Measurements from ENCODE around the gene TMEM184B. TPM values are rescaled to one million over a fixed set of nuclear protein-coding genes. Genes with fewer than 3 reads are reported as not detected.

Gene TMEM184B
- total RNA-seq, 2 experiments from 2014 or later, result 24.4 to 26.6 TPM

DNA sequence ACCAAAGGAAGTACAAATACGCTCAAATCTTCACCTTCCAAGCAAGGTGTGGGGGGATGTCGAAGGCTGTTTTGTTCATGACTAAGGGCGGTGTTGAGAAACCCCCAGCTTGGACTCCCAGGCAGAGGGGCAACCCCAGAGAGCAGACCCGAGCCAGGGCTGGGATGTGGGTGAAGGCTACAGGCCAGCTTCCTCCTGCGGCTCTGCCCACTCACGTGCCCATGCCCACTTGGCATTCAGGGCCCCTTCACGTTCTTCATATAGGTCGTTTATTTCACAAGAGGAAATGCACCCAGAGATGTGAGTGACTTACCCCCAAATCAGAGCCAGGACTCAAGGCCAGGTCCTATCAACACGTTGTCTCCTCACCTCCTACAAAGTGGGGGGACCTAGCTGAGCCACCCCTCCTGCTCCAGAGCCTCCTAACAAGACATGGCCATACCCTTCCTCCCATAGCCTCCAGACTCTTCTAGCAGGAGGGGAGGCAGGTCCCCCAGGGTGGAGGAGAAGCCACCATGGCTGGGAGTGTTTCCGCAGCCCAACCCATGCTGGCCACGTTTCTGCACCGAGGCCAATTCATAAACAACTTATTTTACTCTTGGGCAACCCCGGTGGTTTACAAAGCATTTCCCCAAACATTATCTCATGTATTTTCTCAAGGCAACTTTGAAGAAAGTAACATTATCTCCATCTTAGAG, 22.0 kb downstream of the TMEM184B start:
- ChIA-PET POLR2A (no interaction called here), CTCF (no interaction called here)
- Mint-ChIP-seq H3K4me1 (ENCODE audit: low read depth) (no peaks in the 10 kb centered on the region), H3K27me3 (no peaks in the 10 kb centered on the region), H3K4me3 (no peak overlapping the region), H3K9me3 (no peaks in the 10 kb centered on the region), H3K36me3 (peaks cover 15% of the 10 kb centered on the region), H3K27ac (no peak overlapping the region)
- DNase-seq, result no peak
- intact Hi-C loops (cut with micrococcal nuclease), result no loop called here

DNA sequence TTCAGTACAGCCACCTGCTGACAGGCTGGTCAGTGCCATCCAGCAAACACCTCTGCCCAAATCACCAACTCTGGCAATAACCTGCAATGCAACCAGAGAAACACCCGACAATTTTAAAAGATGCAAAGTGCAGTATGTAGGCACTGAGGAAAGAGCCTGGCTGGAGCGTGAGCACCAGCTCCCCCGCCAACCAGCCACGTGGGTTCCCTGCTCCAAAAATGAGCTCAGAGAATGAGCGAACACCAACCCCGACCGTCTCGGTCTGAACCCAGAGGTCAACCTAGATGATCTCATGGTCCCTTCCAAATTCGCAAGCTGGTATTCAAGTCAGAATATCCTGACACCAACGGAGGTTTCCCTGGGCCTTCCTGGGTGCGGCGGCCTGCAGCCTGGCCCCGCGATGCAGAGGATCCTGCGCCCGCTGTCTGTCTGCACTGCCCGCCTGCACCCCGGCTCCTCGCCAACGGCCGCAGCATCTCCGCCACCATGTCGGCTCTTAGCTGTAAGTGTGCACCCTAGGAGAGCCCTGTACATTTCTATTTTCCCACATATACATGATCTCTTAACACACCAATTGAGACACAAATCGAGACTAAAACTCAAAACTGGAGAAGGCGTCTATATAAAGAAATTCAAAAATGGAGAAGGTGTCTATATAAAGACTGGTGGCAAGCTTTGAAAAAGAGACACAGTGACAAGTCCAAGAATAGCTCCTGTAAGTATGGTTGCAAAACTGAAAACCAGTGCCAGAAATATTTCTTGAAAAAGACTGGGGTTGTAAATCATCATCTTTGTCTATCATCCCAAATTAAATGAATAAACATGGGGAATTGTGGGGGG, 22.8 kb downstream of the TMEM184B start:
- CTCF ChIA-PET, result no interaction called here

DNA sequence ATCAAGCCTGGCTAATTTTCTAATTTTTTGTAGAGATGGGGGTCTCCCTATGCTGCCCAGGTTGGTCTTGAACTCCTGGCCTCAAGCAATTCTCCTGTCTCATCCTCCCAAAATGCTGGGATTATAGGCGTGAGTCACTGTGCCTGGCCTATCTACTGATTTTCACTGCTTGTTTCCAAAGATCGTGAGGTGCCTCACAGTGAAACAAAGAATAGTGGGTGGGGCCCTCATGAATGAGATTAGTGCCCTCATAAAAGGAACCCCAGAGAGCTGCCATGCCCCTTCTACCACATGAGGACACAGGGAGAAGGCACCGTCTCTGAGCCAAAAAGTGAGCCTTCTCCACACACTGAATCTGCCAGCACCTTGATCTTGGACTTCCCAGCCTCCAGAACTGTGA, 23.5 kb downstream of the TMEM184B start:
- no peak for DNase-seq
- ChIA-PET POLR2A (no interaction called here), CTCF (interaction anchor here (0.5 to 0.6 kb wide), 2 partner anchors 10 to 28 kb away, joined by 3 to 4 read pairs; no protein-coding TSS in a partner anchor)
- H3K4me1 Mint-ChIP-seq (ENCODE audit: low read depth), result no peaks in the 10 kb centered on the region
- intact Hi-C loops (cut with micrococcal nuclease), result no loop called here
- H3K27ac Mint-ChIP-seq, result no peak overlapping the region
- no peaks in the 10 kb centered on the region for H3K9me3 Mint-ChIP-seq
- peaks cover 15% of the 10 kb centered on the region for H3K36me3 Mint-ChIP-seq
- no peaks in the 10 kb centered on the region for H3K27me3 Mint-ChIP-seq
- H3K4me3 Mint-ChIP-seq, result no peak overlapping the region

More for the DNA sequence above, 22.8 kb downstream of the TMEM184B start:
- Mint-ChIP-seq H3K9me3 (no peaks in the 10 kb centered on the region), H3K27ac (no peak overlapping the region), H3K4me1 (ENCODE audit: low read depth) (no peaks in the 10 kb centered on the region), H3K27me3 (no peaks in the 10 kb centered on the region), H3K36me3 (peaks cover 15% of the 10 kb centered on the region), H3K4me3 (no peak overlapping the region)
- intact Hi-C loops (cut with micrococcal nuclease), result no loop called here
- POLR2A ChIA-PET, result no interaction called here
- no peak for DNase-seq

GRCh38 chr22:38248280-38248679, 24.5 kb downstream of the TMEM184B start:
- no peak overlapping the region for H3K27ac Mint-ChIP-seq
- DNase-seq, result no peak
- POLR2A ChIA-PET, result interaction anchor here (0.6 kb wide), 1 partner anchor 8 kb away, joined by 3 read pairs; no protein-coding TSS in a partner anchor

DNA sequence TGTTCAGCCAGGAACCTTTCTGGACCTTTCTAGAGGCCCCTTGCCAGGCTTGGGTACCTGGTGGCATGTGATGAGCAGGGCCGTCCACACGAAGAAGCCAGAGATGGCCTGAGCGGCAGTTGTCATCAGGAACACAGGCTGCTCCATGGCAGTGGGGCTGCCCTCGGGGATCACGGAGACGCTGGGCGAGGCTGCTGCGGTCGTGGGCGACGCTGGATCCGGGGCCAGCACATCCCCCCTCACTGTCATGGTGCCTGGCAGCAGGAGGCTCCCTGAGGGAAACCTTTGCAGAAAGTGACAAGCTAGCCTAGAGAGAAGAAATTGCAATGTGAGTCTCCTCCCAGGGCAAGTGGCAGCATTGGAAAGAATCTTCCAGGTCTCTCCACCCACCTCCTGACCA, 25.1 kb downstream of the TMEM184B start:
- DNase-seq, result no peak
- Mint-ChIP-seq H3K4me3 (no peak overlapping the region), H3K36me3 (peaks cover 15% of the 10 kb centered on the region), H3K4me1 (ENCODE audit: low read depth) (no peaks in the 10 kb centered on the region), H3K27ac (no peak overlapping the region), H3K9me3 (no peaks in the 10 kb centered on the region), H3K27me3 (no peaks in the 10 kb centered on the region)
- ChIA-PET POLR2A (no interaction called here), CTCF (interaction anchor here (1.3 kb wide), 1 partner anchor 18 kb away, joined by 4 read pairs; no protein-coding TSS in a partner anchor)
- intact Hi-C loops (cut with micrococcal nuclease), result no loop called here

More at GRCh38 chr22:38248280-38248679, 24.5 kb downstream of the TMEM184B start:
- CTCF ChIA-PET, result interaction anchor here (1.3 kb wide), 1 partner anchor 18 kb away, joined by 4 read pairs; no protein-coding TSS in a partner anchor
- H3K36me3 Mint-ChIP-seq, result peaks cover 15% of the 10 kb centered on the region
- intact Hi-C loops (cut with micrococcal nuclease), result no loop called here
- no peaks in the 10 kb centered on the region for H3K27me3 Mint-ChIP-seq
- H3K4me1 Mint-ChIP-seq (ENCODE audit: low read depth), result no peaks in the 10 kb centered on the region
- H3K4me3 Mint-ChIP-seq, result no peak overlapping the region
- H3K9me3 Mint-ChIP-seq, result no peaks in the 10 kb centered on the region

- intact Hi-C loops (cut with micrococcal nuclease), result no loop called here
- peaks cover 15% of the 10 kb centered on the region for H3K36me3 Mint-ChIP-seq
- no peaks in the 10 kb centered on the region for H3K9me3 Mint-ChIP-seq
- no peak overlapping the region for H3K4me3 Mint-ChIP-seq
- DNase-seq, result no peak
- no peaks in the 10 kb centered on the region for H3K4me1 Mint-ChIP-seq (ENCODE audit: low read depth)
- H3K27ac Mint-ChIP-seq, result no peak overlapping the region
- ChIA-PET CTCF (no interaction called here), POLR2A (no interaction called here)
- H3K27me3 Mint-ChIP-seq, result no peaks in the 10 kb centered on the region
These were observed 26.1 kb downstream of the TMEM184B start for GRCh38 chr22:38246692-38247091.

DNA sequence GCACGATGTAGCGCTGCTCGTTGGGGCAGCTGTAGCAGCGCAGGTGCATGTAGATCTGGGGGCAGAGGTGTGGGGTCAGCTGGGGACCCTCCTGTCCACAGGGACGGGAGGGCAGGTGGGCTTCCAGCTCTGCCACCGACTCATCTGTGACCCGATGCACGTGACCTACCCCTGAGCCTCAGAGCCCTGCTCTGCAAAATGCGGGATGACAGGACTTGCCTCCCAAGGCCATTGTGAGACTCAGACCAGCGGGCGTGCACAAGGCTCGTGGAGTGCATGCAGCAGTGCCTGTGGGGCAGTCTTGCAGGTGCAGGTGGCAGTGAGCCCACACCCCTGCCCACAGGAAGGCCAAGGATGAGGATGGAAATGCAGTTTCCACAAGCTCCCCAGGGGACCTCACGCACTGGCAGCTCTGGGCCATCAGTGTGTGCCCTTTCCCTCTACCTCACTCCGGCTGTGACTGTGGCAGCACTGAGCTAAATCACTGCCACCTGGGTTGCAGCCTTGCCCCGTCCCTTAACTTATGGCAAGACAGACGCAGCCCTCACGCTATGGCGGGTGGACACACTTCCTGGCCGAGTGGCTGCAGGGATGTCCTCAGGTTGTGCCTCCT, 26.7 kb downstream of the TMEM184B start:
- ChIA-PET CTCF (no interaction called here), POLR2A (no interaction called here)
- Mint-ChIP-seq H3K9me3 (no peaks in the 10 kb centered on the region), H3K27me3 (no peaks in the 10 kb centered on the region), H3K4me1 (ENCODE audit: low read depth) (no peaks in the 10 kb centered on the region), H3K27ac (no peak overlapping the region), H3K36me3 (peaks cover 15% of the 10 kb centered on the region), H3K4me3 (no peak overlapping the region)
- DNase-seq, result no peak
- intact Hi-C loops (cut with micrococcal nuclease), result no loop called here

DNA sequence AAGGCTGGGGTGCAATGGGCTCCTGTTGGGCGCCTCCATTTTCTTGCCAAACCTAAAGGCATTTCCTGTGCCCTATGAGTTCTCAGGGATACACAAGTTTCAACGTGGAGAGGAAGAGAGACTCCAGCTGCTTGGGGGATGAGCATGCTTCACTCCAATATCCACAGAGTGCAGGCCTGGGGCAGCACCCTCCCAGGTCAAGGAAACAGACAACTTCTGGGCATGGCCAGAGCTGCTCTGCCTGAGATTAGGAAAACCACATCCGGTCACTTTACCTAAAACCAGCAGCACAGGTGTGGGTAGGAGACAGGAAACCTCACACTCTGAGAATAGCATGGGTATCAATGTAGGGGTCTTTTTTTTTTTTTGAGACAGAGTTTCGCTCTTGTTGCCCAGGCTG, 28.7 kb downstream of the TMEM184B start:
- peaks cover 9% of the 10 kb centered on the region for H3K36me3 Mint-ChIP-seq
- ChIA-PET POLR2A (no interaction called here), CTCF (no interaction called here)
- no peaks in the 10 kb centered on the region for H3K27me3 Mint-ChIP-seq
- intact Hi-C loops (cut with micrococcal nuclease), result no loop called here
- no peaks in the 10 kb centered on the region for H3K9me3 Mint-ChIP-seq
- no peak for DNase-seq
- H3K4me1 Mint-ChIP-seq (ENCODE audit: low read depth), result no peaks in the 10 kb centered on the region
- H3K27ac Mint-ChIP-seq, result no peak overlapping the region
- no peak overlapping the region for H3K4me3 Mint-ChIP-seq

DNA sequence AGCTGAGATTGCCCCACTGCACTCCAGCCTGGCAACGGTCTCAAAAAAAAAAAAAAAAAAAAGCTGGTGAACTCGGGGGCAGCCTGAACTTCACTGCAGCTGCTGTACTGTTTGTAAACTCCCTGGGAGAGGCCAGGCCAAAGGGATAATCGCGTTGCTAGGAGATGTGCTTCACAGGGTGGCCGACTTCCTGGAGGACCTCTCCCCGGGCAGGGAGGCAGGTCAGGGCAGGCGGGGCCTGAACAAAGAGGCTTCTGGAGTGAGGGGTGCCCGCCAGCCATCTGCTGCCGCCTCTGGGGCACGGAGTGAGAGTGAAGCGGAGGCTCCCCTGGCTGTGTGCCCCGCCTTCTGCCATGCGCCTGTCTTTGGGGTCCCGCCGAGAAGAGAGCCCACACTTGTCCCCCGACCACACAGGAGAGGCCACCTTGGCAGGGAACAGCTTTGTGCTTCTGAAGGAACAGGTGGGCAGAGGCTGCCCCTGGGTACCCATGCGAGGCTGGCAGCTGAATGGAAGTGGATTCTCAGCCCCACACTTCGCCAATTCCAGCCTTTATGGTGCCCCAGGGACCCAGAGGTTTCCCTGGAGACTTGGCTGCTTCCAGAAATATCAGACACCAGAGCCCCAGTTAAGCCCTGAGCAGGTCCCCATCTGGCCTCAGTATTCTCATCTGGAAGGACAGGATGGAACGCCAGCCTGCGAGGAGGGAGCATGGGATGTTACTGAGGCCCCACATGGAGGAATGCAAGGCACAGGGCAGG, 29.6 kb downstream of the TMEM184B start:
- Mint-ChIP-seq H3K27me3 (no peaks in the 10 kb centered on the region), H3K4me3 (no peak overlapping the region), H3K9me3 (no peaks in the 10 kb centered on the region), H3K4me1 (ENCODE audit: low read depth) (no peaks in the 10 kb centered on the region), H3K27ac (no peak overlapping the region), H3K36me3 (peaks cover 9% of the 10 kb centered on the region)
- intact Hi-C loops (cut with micrococcal nuclease), result no loop called here
- ChIA-PET POLR2A (no interaction called here), CTCF (interaction anchor here (1.5 kb wide), 1 partner anchor 191 kb away, joined by 3 read pairs; no protein-coding TSS in a partner anchor)
- DNase-seq, result no peak

DNA sequence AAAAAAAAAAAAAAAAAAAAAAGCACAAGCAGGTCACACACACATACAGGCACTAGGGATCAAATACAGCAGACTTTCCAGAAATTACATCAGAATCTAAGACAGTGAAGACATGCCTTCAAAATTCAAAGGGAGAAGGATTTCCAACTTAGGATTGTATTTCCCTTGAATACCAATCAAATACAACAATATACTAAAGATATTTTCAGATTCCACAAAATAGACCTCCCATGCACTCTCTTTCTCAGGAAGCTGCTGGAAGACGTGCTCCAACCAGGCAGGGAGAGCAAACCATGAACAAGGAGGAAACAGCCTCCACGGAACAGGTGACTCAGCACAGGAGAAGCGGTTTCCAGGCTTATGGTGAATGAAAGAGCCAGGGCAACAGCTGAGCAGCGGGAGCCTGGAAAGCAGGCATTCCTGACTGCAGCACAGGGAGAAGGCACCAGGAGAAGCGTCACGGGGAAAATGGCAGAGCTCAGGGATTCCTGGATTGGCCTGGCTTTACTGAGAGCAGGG, 32.0 kb downstream of the TMEM184B start:
- H3K4me1 Mint-ChIP-seq (ENCODE audit: low read depth), result no peaks in the 10 kb centered on the region
- no peak overlapping the region for H3K27ac Mint-ChIP-seq
- ChIA-PET POLR2A (interaction anchor here (0.8 kb wide), 1 partner anchor 8 kb away, joined by 3 read pairs; no protein-coding TSS in a partner anchor), CTCF (no interaction called here)
- no peak for DNase-seq
- no peaks in the 10 kb centered on the region for H3K9me3 Mint-ChIP-seq
- peaks cover 3% of the 10 kb centered on the region for H3K36me3 Mint-ChIP-seq
- intact Hi-C loops (cut with micrococcal nuclease), result no loop called here
- no peak overlapping the region for H3K4me3 Mint-ChIP-seq
- H3K27me3 Mint-ChIP-seq, result no peaks in the 10 kb centered on the region

- CTCF ChIA-PET, result interaction anchor here (0.5 kb wide), 1 partner anchor 139 kb away, joined by 3 read pairs; no protein-coding TSS in a partner anchor
- H3K27ac Mint-ChIP-seq, result no peak overlapping the region
- POLR2A ChIA-PET, result interaction anchor here (1.0 kb wide), 1 partner anchor 160 kb away, joined by 3 read pairs; no protein-coding TSS in a partner anchor
- DNase-seq, result no peak
- no peak overlapping the region for H3K4me3 Mint-ChIP-seq
- H3K36me3 Mint-ChIP-seq, result peaks cover 6% of the 10 kb centered on the region
- no peaks in the 10 kb centered on the region for H3K9me3 Mint-ChIP-seq
- intact Hi-C loops (cut with micrococcal nuclease), result no loop called here
- H3K4me1 Mint-ChIP-seq (ENCODE audit: low read depth), result no peaks in the 10 kb centered on the region
- H3K27me3 Mint-ChIP-seq, result no peaks in the 10 kb centered on the region
These were observed 33.6 kb downstream of the TMEM184B start for GRCh38 chr22:38239101-38239761.
